ENCODE measurements around the gene NDUFA7.
"Not testable (repeated sequence)": the region's sequence is repeated elsewhere in the genome, so short reads cannot be mapped to it uniquely, and the experiment has no call there.

Gene NDUFA7

DNA sequence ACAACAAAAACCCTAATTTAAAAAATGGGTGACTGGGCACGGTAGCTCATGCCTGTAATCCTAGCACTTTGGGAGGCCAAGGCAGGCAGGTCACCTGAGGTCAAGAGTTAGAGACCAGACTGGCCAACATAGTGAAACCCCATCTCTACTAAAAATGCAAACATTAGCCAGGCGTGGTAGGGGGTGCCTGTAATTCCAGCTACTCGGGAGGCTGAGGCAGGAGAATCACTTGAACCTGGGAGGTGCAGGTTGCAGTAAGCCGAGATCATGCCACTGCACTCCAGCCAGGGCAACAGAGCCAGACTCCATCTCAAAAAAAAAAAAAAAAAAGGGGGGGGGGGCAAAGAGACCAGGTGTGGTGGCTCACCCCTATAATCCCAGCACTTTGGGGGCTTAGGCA, 56.9 kb downstream of the NDUFA7 start:
- DNase-seq (ENCODE audit: low spot score): not testable (repeated sequence)

DNA sequence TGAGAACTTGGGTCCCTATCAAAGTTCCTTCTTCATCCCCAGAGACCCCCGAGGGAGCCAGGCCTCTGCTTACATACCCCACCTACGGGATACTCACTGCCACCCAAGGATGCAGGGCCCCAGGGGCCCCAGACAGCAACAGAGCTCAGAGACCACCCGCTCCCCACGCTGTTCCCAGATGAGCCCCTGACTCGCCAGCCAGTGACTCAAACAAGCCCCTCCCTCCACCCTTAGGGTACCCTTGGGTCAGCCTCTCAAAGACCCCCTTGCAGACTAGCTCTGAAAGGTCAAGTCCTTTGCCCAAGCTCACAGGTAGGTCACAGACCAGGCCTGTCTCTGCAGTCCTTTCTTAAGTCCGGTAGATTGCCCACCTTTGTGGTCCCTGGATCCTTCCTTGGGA, 58.7 kb downstream of the NDUFA7 start:
- no peak for DNase-seq (ENCODE audit: low spot score)

DNA sequence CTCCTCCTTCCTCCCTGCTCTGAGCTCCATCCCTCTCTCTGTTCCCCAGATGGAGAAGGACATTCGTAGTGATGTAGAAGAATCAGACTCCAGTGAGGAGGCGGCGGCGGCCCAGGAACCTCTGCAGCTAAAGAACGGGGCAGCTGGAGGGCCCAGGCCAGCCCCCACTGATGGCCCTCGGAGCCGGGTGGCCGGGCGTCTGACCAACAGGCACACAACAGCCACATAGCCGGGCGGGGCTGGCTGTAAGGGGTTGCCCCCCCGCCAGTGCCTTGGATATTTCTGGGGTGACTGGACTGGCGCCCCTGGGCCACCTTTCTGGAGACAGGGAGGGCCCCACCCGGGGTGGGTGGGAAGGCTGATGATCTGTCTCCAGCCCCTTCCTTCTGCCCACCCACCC, 59.3 kb downstream of the NDUFA7 start:
- peak; percentile 22 for DNase-seq (ENCODE audit: low spot score)

DNA sequence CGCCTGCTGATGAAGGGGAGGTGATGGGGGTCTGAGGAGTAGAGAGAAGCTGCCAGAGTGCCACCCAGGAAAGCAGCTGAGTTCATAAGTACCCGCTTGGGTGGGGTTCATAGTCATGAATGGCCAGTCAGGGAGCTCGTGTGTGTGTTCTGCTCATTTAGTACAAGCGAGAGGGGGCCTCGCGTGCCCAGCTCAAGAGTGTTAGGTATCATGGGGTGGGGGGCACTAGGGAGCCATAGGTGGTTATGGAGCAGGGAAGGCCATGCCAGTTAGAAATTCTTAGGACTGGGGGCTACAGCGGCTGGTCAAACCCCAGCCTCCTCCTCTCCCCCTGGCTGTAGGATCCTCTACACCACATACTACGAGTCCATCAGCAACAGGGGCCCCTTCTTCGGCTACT, 59.8 kb downstream of the NDUFA7 start:
- DNase-seq (ENCODE audit: low spot score): no peak

All from D341Med (cell line).